ENCODE results near the gene KAT6B.

- TF ChIP-seq RAD21 (conservative IDR thresholded peaks at IDR 0.05) = no peak
- TF ChIP-seq EZH2 (IDR thresholded peaks at IDR 0.05; ENCODE audit: borderline replicate concordance, insufficient read depth, low read length, poor library complexity, severe bottlenecking) = no peak
- TF ChIP-seq CTCF (IDR thresholded peaks at IDR 0.05; ENCODE audit: poor library complexity, severe bottlenecking) = no peak
- no peak for TF ChIP-seq SMC3 (conservative IDR thresholded peaks at IDR 0.05; ENCODE audit: poor library complexity)
- no peak for TF ChIP-seq EP300 (conservative IDR thresholded peaks at IDR 0.05; ENCODE audit: poor library complexity, severe bottlenecking)
- TF ChIP-seq POLR2AphosphoS5 (IDR thresholded peaks at IDR 0.05) = no peak
- no peak for TF ChIP-seq TAF1 (IDR thresholded peaks at IDR 0.05; ENCODE audit: low read depth)
- TF ChIP-seq REST (IDR thresholded peaks at IDR 0.05; ENCODE audit: borderline replicate concordance) = no peak
- TF ChIP-seq MXI1 (conservative IDR thresholded peaks at IDR 0.05; ENCODE audit: poor library complexity, severe bottlenecking) = no peak
Measured at GRCh38 chr10:75000748-75001321, 174.4 kb downstream of the KAT6B start.
